Measurements from ENCODE around the gene DLD.
A peak's percentile ranks its signal among the peaks of the same experiment; 100 is the strongest.
"Not testable (repeated sequence)": the region's sequence is repeated elsewhere in the genome, so short reads cannot be mapped to it uniquely, and the experiment has no call there.

The DLD gene

DNA sequence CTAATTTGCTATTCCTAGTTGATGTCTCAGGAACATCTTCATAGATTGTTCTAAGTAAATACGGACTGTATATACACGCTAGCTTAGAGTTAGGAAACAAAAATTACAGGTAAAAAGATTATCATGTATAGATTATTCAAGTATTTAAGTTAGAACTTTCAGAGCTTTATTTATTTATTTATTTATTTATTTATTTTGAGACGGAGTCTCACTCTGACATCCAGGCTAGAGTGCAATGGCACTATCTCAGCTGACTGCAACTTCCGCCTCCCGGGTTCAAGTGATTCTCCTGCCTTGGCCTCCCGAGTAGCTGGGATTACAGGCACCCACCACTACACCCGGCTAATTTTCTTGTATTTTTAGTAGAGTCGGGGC, 1.4 kb downstream of the DLD start:
- POLR2A ChIA-PET; H3K9me3 ChIP-seq (ENCODE audit: control extremely low read depth in 1 of 5, control insufficient read depth in 4 of 5, insufficient read depth in 2 of 5, low read depth in 1 of 5, low read length in 4 of 5); DNase-seq; H3K27me3 ChIP-seq (replicated peaks in 2 of 5; ENCODE audit: control insufficient read depth in 4 of 5, insufficient read depth in 5 of 5, low read length in 4 of 5): not testable (repeated sequence)
- WGBS (ENCODE audit: insufficient coverage), result 100% methylated on average over 2 of the region's 8 CpGs
- CTCF ChIA-PET, result interaction anchor here (1.0 to 1.3 kb wide), 2 partner anchors 17 to 699 kb away, joined by 3 read pairs; no protein-coding TSS in a partner anchor
- H3K27ac ChIP-seq (ENCODE audit: insufficient read depth in 1 of 2, low read depth in 1 of 2, low read length in 2 of 2, poor library complexity in 1 of 2, severe bottlenecking in 2 of 2), result peak overlapping the region; percentile 96 to 98
- peaks cover 13 to 32% (median 19%) of the 10 kb centered on the region in 4 experiments for H3K4me1 ChIP-seq (ENCODE audit: control extremely low read depth in 1 of 4, control insufficient read depth in 4 of 4, insufficient read depth in 4 of 4, low read length in 3 of 4)
- H3K4me3 ChIP-seq (ENCODE audit: control insufficient read depth in 1 of 7, extremely low read depth in 1 of 7, insufficient read depth in 4 of 7, low read depth in 2 of 7, low read length in 6 of 7), result peak overlapping the region in 6 of 7 experiments; percentile 57 to 96 (median 86)
- H3K36me3 ChIP-seq (ENCODE audit: control insufficient read depth in 4 of 4, insufficient read depth in 4 of 4, low read length in 3 of 4), result peaks cover 15 to 35% (median 23%) of the 10 kb centered on the region in 4 experiments

DNA sequence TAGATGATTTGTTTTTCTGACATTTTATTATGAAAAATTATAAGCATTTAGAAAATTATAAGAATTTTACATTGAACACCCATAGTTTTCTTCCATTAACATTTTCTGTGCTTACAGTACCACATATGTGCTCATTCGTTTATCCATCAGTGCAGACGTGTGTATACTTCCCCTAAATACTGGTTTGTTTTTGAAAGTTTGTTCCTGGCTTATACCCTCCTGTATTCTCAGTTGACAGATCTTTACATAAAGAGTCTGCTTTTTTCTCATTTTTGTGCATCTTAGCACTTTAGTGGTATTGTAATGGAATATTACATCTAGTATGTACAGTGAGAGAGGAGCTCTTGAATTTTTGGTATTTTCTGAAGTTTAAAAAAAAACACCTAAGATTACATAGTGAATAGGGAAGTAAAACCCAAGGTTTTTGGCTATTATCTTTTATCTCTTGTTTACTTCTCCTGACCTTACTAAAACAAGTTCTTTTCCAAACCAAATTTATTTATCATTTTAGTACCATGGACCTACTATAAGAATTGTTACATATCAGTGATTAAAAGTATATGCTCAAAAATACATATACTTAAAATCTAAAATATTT, 8.1 kb downstream of the DLD start:
- no peaks in the 10 kb centered on the region for H3K27me3 ChIP-seq (replicated peaks in 2 of 5; ENCODE audit: control insufficient read depth in 4 of 5, insufficient read depth in 5 of 5, low read length in 4 of 5)
- POLR2A ChIA-PET, result interaction anchor here (1.2 kb wide), 1 partner anchor 10 kb away, joined by 3 read pairs; no protein-coding TSS in a partner anchor
- peak overlapping the region in 1 of 7 experiments; percentile 28 for H3K4me3 ChIP-seq (ENCODE audit: control insufficient read depth in 1 of 7, extremely low read depth in 1 of 7, insufficient read depth in 4 of 7, low read depth in 2 of 7, low read length in 6 of 7)
- DNase-seq, result peak in 2 of 3 donors; percentile 46 to 67
- CTCF ChIA-PET, result no interaction called here
- peak overlapping the region; percentile 31 to 39 for H3K27ac ChIP-seq (ENCODE audit: insufficient read depth in 1 of 2, low read depth in 1 of 2, low read length in 2 of 2, poor library complexity in 1 of 2, severe bottlenecking in 2 of 2)
- peaks cover 18 to 47% (median 33%) of the 10 kb centered on the region in 4 experiments for H3K36me3 ChIP-seq (ENCODE audit: control insufficient read depth in 4 of 4, insufficient read depth in 4 of 4, low read length in 3 of 4)
- 18% methylated on average over 2 of the region's 2 CpGs for WGBS (ENCODE audit: insufficient coverage)
- no peaks in the 10 kb centered on the region for H3K9me3 ChIP-seq (ENCODE audit: control extremely low read depth in 1 of 5, control insufficient read depth in 4 of 5, insufficient read depth in 2 of 5, low read depth in 1 of 5, low read length in 4 of 5)
- H3K4me1 ChIP-seq (ENCODE audit: control extremely low read depth in 1 of 4, control insufficient read depth in 4 of 4, insufficient read depth in 4 of 4, low read length in 3 of 4), result peaks cover 2 to 6% (median 2%) of the 10 kb centered on the region in 4 experiments

DNA sequence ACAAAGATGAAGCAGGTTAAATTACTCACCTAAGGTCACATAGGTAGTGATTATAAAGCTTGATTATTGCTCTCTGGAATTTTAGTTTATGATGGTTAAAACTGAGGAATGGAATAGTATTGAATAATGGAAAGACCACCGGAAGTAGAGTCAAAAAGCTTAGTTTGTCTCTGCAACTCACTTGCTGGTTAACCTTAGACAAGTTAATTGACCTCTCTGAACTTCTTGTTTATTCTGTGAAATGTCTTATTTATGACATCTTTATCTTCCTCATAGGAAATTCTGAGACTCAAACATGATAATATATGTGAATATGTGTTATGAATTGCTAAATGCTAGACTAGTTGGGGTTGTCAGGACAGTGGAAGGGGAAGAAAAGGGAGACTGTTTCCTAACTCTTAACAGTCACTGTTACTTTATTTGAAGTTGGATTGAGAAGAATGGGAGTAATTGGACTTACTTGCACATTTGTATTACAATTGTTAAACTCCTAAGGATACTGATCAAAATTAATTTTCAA, 9.6 kb downstream of the DLD start:
- Histone ChIP-seq H3K9me3 (ENCODE audit: control extremely low read depth in 1 of 5, control insufficient read depth in 4 of 5, insufficient read depth in 2 of 5, low read depth in 1 of 5, low read length in 4 of 5) (no peaks in the 10 kb centered on the region), H3K4me3 (ENCODE audit: control insufficient read depth in 1 of 7, extremely low read depth in 1 of 7, insufficient read depth in 4 of 7, low read depth in 2 of 7, low read length in 6 of 7) (no peak overlapping the region), H3K36me3 (ENCODE audit: control insufficient read depth in 4 of 4, insufficient read depth in 4 of 4, low read length in 3 of 4) (peaks cover 13 to 46% (median 30%) of the 10 kb centered on the region in 4 experiments), H3K27ac (ENCODE audit: insufficient read depth in 1 of 2, low read depth in 1 of 2, low read length in 2 of 2, poor library complexity in 1 of 2, severe bottlenecking in 2 of 2) (no peak overlapping the region), H3K4me1 (ENCODE audit: control extremely low read depth in 1 of 4, control insufficient read depth in 4 of 4, insufficient read depth in 4 of 4, low read length in 3 of 4) (peaks cover 2 to 6% (median 2%) of the 10 kb centered on the region in 4 experiments), H3K27me3 (replicated peaks in 2 of 5; ENCODE audit: control insufficient read depth in 4 of 5, insufficient read depth in 5 of 5, low read length in 4 of 5) (no peaks in the 10 kb centered on the region)
- WGBS (ENCODE audit: insufficient coverage), result no CpG with 5 or more reads among the region's 1 CpG
- no peak for DNase-seq
- CTCF ChIA-PET, result no interaction called here
- POLR2A ChIA-PET, result no interaction called here

DNA sequence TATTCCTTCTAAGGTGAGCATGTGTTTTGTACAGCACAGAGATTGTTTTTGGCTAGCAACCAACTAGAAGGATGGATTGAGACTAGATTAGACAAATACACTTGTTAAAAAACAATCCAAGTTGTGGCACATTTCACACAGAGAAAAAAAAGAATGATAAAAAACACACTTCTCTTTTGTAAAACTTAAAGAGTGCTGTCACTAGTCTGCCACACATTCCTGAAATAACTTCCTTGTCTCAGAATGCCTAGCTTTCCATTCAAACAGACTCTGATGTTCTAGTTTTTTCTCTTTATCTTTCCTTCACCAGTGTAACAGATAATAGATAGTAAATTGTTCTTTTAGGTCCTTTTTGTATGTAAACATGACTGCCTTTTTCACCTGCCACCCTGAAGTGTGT, 11.4 kb downstream of the DLD start:
- Histone ChIP-seq H3K4me3 (ENCODE audit: control insufficient read depth in 1 of 7, extremely low read depth in 1 of 7, insufficient read depth in 4 of 7, low read depth in 2 of 7, low read length in 6 of 7) (no peak overlapping the region), H3K27ac (ENCODE audit: insufficient read depth in 1 of 2, low read depth in 1 of 2, low read length in 2 of 2, poor library complexity in 1 of 2, severe bottlenecking in 2 of 2) (no peak overlapping the region), H3K27me3 (replicated peaks in 2 of 5; ENCODE audit: control insufficient read depth in 4 of 5, insufficient read depth in 5 of 5, low read length in 4 of 5) (no peaks in the 10 kb centered on the region), H3K9me3 (ENCODE audit: control extremely low read depth in 1 of 5, control insufficient read depth in 4 of 5, insufficient read depth in 2 of 5, low read depth in 1 of 5, low read length in 4 of 5) (no peaks in the 10 kb centered on the region), H3K4me1 (ENCODE audit: control extremely low read depth in 1 of 4, control insufficient read depth in 4 of 4, insufficient read depth in 4 of 4, low read length in 3 of 4) (peaks cover 2 to 6% (median 2%) of the 10 kb centered on the region in 4 experiments), H3K36me3 (ENCODE audit: control insufficient read depth in 4 of 4, insufficient read depth in 4 of 4, low read length in 3 of 4) (peaks cover 14 to 51% (median 37%) of the 10 kb centered on the region in 4 experiments)
- ChIA-PET CTCF (no interaction called here), POLR2A (no interaction called here)
- no peak for DNase-seq

DNA sequence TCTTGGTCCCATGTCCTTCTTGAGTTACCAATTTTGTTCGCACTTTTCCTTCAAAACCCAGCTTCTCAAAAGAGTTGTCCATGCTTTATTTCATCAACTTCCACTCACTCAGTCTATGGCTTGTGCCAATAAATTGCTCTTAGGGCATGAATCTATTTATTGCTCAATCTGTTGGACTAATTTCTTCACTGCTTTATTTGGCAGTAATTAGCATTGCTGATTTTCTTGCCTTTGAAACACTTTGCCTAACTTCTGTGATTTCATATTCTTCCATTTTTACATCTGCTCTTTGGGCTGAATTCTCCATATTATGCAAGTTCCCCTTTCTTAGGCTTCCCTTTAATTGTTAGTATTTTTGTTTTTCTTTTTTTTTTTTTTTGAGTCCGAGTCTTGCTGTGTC, 16.8 kb downstream of the DLD start:
- H3K36me3 ChIP-seq (ENCODE audit: control insufficient read depth in 4 of 4, insufficient read depth in 4 of 4, low read length in 3 of 4), result peaks cover 29 to 91% (median 59%) of the 10 kb centered on the region in 4 experiments

DNA sequence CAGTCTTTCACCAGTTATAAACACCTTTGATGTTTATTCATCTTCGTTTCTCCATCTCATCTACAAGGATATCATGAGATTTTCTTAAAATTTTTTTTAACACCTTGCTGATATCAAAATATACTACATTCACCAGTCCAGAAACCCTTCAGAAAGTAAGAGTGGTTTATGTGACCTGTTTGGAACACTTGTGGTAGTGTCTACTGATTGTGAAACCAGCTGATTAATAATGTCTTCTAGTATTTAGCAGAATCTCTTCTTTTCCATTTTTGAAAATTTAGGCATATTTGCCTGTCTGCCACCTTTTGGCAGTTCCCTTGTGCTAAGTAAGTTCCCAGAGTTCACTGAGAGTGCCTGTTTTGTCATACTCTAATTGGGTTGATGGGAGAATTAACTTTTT, 18.5 kb downstream of the DLD start:
- H3K36me3 ChIP-seq (ENCODE audit: control insufficient read depth in 4 of 4, insufficient read depth in 4 of 4, low read length in 3 of 4), result peaks cover 25 to 79% (median 48%) of the 10 kb centered on the region in 4 experiments
- CTCF ChIA-PET, result interaction anchor here (1.2 kb wide), 1 partner anchor 10 kb away, joined by 4 read pairs; no protein-coding TSS in a partner anchor

More for the DNA sequence above, 16.8 kb downstream of the DLD start:
- Histone ChIP-seq H3K27ac (ENCODE audit: insufficient read depth in 1 of 2, low read depth in 1 of 2, low read length in 2 of 2, poor library complexity in 1 of 2, severe bottlenecking in 2 of 2) (no peak overlapping the region), H3K4me1 (ENCODE audit: control extremely low read depth in 1 of 4, control insufficient read depth in 4 of 4, insufficient read depth in 4 of 4, low read length in 3 of 4) (no peaks in the 10 kb centered on the region), H3K27me3 (replicated peaks in 2 of 5; ENCODE audit: control insufficient read depth in 4 of 5, insufficient read depth in 5 of 5, low read length in 4 of 5) (no peaks in the 10 kb centered on the region), H3K9me3 (ENCODE audit: control extremely low read depth in 1 of 5, control insufficient read depth in 4 of 5, insufficient read depth in 2 of 5, low read depth in 1 of 5, low read length in 4 of 5) (no peaks in the 10 kb centered on the region), H3K4me3 (ENCODE audit: control insufficient read depth in 1 of 7, extremely low read depth in 1 of 7, insufficient read depth in 4 of 7, low read depth in 2 of 7, low read length in 6 of 7) (no peak overlapping the region)
- POLR2A ChIA-PET, result no interaction called here
- 100% methylated on average over 1 of the region's 2 CpGs for WGBS (ENCODE audit: insufficient coverage)
- DNase-seq, result no peak
- CTCF ChIA-PET, result no interaction called here

DNA sequence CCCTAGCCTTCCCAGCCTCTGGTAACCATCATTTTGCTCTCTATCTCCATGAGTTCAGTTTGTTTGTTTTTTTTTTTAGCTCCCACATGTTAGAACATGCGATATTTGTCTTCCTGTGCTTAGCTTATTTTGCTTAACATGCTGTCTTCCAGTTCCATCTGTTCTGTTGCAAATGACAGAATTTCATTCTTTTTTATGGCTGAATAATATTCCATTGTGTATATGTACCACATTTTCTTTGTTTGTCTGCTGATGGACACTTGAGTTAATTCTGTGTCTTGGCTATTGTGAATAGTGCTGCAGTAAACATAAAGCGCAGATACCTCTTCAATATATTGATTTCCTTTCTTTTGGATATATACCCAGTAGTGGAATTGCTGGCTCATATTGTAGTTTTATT, 21.0 kb downstream of the DLD start:
- Histone ChIP-seq H3K36me3 (ENCODE audit: control insufficient read depth in 4 of 4, insufficient read depth in 4 of 4, low read length in 3 of 4) (peaks cover 19 to 66% (median 39%) of the 10 kb centered on the region in 4 experiments), H3K9me3 (ENCODE audit: control extremely low read depth in 1 of 5, control insufficient read depth in 4 of 5, insufficient read depth in 2 of 5, low read depth in 1 of 5, low read length in 4 of 5) (no peaks in the 10 kb centered on the region), H3K27ac (ENCODE audit: insufficient read depth in 1 of 2, low read depth in 1 of 2, low read length in 2 of 2, poor library complexity in 1 of 2, severe bottlenecking in 2 of 2) (no peak overlapping the region), H3K4me3 (ENCODE audit: control insufficient read depth in 1 of 7, extremely low read depth in 1 of 7, insufficient read depth in 4 of 7, low read depth in 2 of 7, low read length in 6 of 7) (no peak overlapping the region), H3K4me1 (ENCODE audit: control extremely low read depth in 1 of 4, control insufficient read depth in 4 of 4, insufficient read depth in 4 of 4, low read length in 3 of 4) (peaks cover 0 to 3% (median 0%) of the 10 kb centered on the region in 4 experiments), H3K27me3 (replicated peaks in 2 of 5; ENCODE audit: control insufficient read depth in 4 of 5, insufficient read depth in 5 of 5, low read length in 4 of 5) (no peaks in the 10 kb centered on the region)
- no peak for DNase-seq
- WGBS (ENCODE audit: insufficient coverage), result 100% methylated on average over 1 of the region's 2 CpGs
- ChIA-PET CTCF (interaction anchor here (1.0 kb wide), 1 partner anchor 10 kb away, joined by 3 read pairs; no protein-coding TSS in a partner anchor), POLR2A (no interaction called here)

More for the DNA sequence above, 18.5 kb downstream of the DLD start:
- Histone ChIP-seq H3K9me3 (ENCODE audit: control extremely low read depth in 1 of 5, control insufficient read depth in 4 of 5, insufficient read depth in 2 of 5, low read depth in 1 of 5, low read length in 4 of 5) (no peaks in the 10 kb centered on the region), H3K4me1 (ENCODE audit: control extremely low read depth in 1 of 4, control insufficient read depth in 4 of 4, insufficient read depth in 4 of 4, low read length in 3 of 4) (no peaks in the 10 kb centered on the region), H3K27ac (ENCODE audit: insufficient read depth in 1 of 2, low read depth in 1 of 2, low read length in 2 of 2, poor library complexity in 1 of 2, severe bottlenecking in 2 of 2) (no peak overlapping the region), H3K27me3 (replicated peaks in 2 of 5; ENCODE audit: control insufficient read depth in 4 of 5, insufficient read depth in 5 of 5, low read length in 4 of 5) (no peaks in the 10 kb centered on the region), H3K4me3 (ENCODE audit: control insufficient read depth in 1 of 7, extremely low read depth in 1 of 7, insufficient read depth in 4 of 7, low read depth in 2 of 7, low read length in 6 of 7) (no peak overlapping the region)
- WGBS (ENCODE audit: insufficient coverage), result 100% methylated on average over 1 of the region's 1 CpG
- POLR2A ChIA-PET, result no interaction called here
- no peak for DNase-seq
